H1 (cell line): ENCODE results near the gene GPLD1. TPM values are rescaled to one million over a fixed set of nuclear protein-coding genes. Genes with fewer than 3 reads are reported as not detected.
"Not testable (repeated sequence)": the region's sequence is repeated elsewhere in the genome, so short reads cannot be mapped to it uniquely, and the experiment has no call there.

Source experiments
- CTCF ChIA-PET: fragments of 300-600 bp; sonication (Branson Sonifier 250); formaldehyde crosslinking; loops from one replicate; lab custom pipeline; 2021; ENCODE audit not compliant: partially characterized antibody; lab: Charles Lee
- POLR2A ChIA-PET: fragments of 300-600 bp; sonication (Branson Sonifier 250); formaldehyde crosslinking; loops from one replicate; lab custom pipeline; 2021; ENCODE audit warnings: inconsistent platforms; ENCODE audit not compliant: partially characterized antibody; lab: Charles Lee
- DNase-seq, 2 experiments: peaks; one replicate each; pipeline versions ENCODE4 v3.0.0 to v3.0.0-alpha.2; 2010 to 2022; ENCODE audit warnings: low spot score in 2 of 2, low read depth in 1 of 2, mixed read lengths in 1 of 2
- FAIRE-seq: peaks from 2 replicates; lab custom pipeline; 2011; peaks lifted over from hg19 to GRCh38; lab: Jason Lieb, UNC
- H2AFZ ChIP-seq: 2 replicates; pipeline ENCODE4 v1.8.1; 2012; ENCODE audit warnings: low read length, inconsistent platforms
- H2AK5ac ChIP-seq: 2 replicates; pipeline ENCODE4 v1.6.1; 2013; ENCODE audit warnings: low read depth, low read length
- H2BK120ac ChIP-seq: replicated peaks from 2 replicates; pipeline ENCODE3; 2013; ENCODE audit warnings: low read depth, low read length, inconsistent platforms
- H2BK12ac ChIP-seq: 2 replicates; pipeline ENCODE4 v1.6.1; 2013; ENCODE audit warnings: low read depth, low read length
- H2BK15ac ChIP-seq: 2 replicates; pipeline ENCODE4 v1.6.1; 2013; ENCODE audit warnings: low read length
- H2BK20ac ChIP-seq: 2 replicates; pipeline ENCODE4 v1.6.1; 2013; ENCODE audit warnings: low read length
- H2BK5ac ChIP-seq: 2 replicates; pipeline ENCODE4 v1.6.1; 2013; ENCODE audit warnings: low read depth, low read length
- H3K14ac ChIP-seq: 2 replicates; pipeline ENCODE4 v1.6.1; 2013; ENCODE audit warnings: inconsistent platforms; ENCODE audit not compliant: insufficient read length
- H3K18ac ChIP-seq: 2 replicates; pipeline ENCODE4 v1.6.1; 2013; ENCODE audit warnings: low read length; ENCODE audit errors: extremely low read depth
- H3K23ac ChIP-seq: 2 replicates; pipeline ENCODE4 v1.6.1; 2013; ENCODE audit warnings: inconsistent platforms; ENCODE audit not compliant: insufficient read length
- H3K23me2 ChIP-seq: 2 replicates; pipeline ENCODE4 v1.6.1; 2013; ENCODE audit warnings: low read depth, low read length
- H3K27ac ChIP-seq: 2 replicates; pipeline ENCODE4 v1.6.1; 2011; ENCODE audit warnings: low read depth, low read length, inconsistent platforms
- H3K27me3 ChIP-seq, 4 experiments: replicated peaks in 1 of 4; 1 replicate in 1 of 4; 2 replicates in 3 of 4; pipeline versions ENCODE4 v1.6.1 to v1.8.1; 2011 to 2013; ENCODE audit warnings: low read length in 3 of 4, mild to moderate bottlenecking in 3 of 4, inconsistent platforms in 2 of 4, mixed read lengths in 2 of 4, moderate library complexity in 1 of 4; ENCODE audit not compliant: control insufficient read depth in 3 of 4, insufficient read depth in 3 of 4; ENCODE audit errors: extremely low read depth in 1 of 4
- H3K36me3 ChIP-seq, 4 experiments: 2 replicates each; pipeline versions ENCODE4 v1.6.1 to v1.8.1; 2011 to 2013; ENCODE audit warnings: mild to moderate bottlenecking in 4 of 4, low read length in 3 of 4, moderate library complexity in 2 of 4, control low read depth in 1 of 4, inconsistent platforms in 1 of 4; ENCODE audit not compliant: insufficient read depth in 4 of 4, control insufficient read depth in 2 of 4
- H3K4ac ChIP-seq: replicated peaks from 2 replicates; pipeline ENCODE3; 2013; ENCODE audit warnings: low read length, low read depth, mixed read lengths, inconsistent platforms; ENCODE audit not compliant: insufficient read length
- H3K4me1 ChIP-seq, 4 experiments: replicated peaks in 1 of 4; 1 replicate in 1 of 4; 2 replicates in 3 of 4; pipeline versions ENCODE4 v1.6.1 to v1.8.1; 2011 to 2013; ENCODE audit warnings: low read length in 3 of 4, inconsistent platforms in 2 of 4, mixed read lengths in 1 of 4; ENCODE audit not compliant: insufficient read depth in 4 of 4, control insufficient read depth in 3 of 4
- H3K4me2 ChIP-seq, 2 experiments: 2 replicates each; pipeline versions ENCODE4 v1.6.1 to v1.8.1; 2011 to 2013; ENCODE audit warnings: low read depth in 2 of 2, low read length in 2 of 2, control low read depth in 1 of 2, inconsistent platforms in 1 of 2, mild to moderate bottlenecking in 1 of 2; ENCODE audit not compliant: insufficient read depth in 1 of 2
- H3K4me3 ChIP-seq, 4 experiments: fragments of 200-600, 300-600 bp in 1 of 4; sonication (generic), shearing (Covaris generic), sonication (Bioruptor Twin) in 1 of 4; 2 replicates each; pipeline versions ENCODE4 v1.5.1 to v1.8.1; 2011 to 2016; ENCODE audit warnings: low read length in 4 of 4, low read depth in 3 of 4, control low read depth in 2 of 4, inconsistent platforms in 2 of 4, mild to moderate bottlenecking in 2 of 4, mixed read lengths in 1 of 4, moderate library complexity in 1 of 4; ENCODE audit not compliant: insufficient read depth in 2 of 4; ENCODE audit errors: extremely low read depth in 1 of 4
- H3K56ac ChIP-seq: replicated peaks from 2 replicates; pipeline ENCODE3; 2013; ENCODE audit warnings: low read depth, mild to moderate bottlenecking, mixed read lengths, low read length, inconsistent platforms; ENCODE audit not compliant: insufficient read length
- H3K79me1 ChIP-seq: 2 replicates; pipeline ENCODE4 v1.6.1; 2013; ENCODE audit warnings: low read depth, low read length, control low read depth
- H3K79me2 ChIP-seq, 2 experiments: 2 replicates each; pipeline versions ENCODE4 v1.6.1 to v1.8.1; 2012 to 2013; ENCODE audit warnings: low read length in 2 of 2, mild to moderate bottlenecking in 2 of 2, inconsistent platforms in 1 of 2; ENCODE audit not compliant: insufficient read depth in 2 of 2, control insufficient read depth in 1 of 2
- H3K9ac ChIP-seq, 4 experiments: replicated peaks in 1 of 4; 1 replicate in 1 of 4; 2 replicates in 3 of 4; pipeline versions ENCODE4 v1.6.1 to v1.8.1; 2011 to 2013; ENCODE audit warnings: low read depth in 3 of 4, low read length in 3 of 4, control low read depth in 2 of 4, mild to moderate bottlenecking in 2 of 4, moderate library complexity in 2 of 4, inconsistent platforms in 1 of 4; ENCODE audit errors: extremely low read depth in 1 of 4
- H3K9me3 ChIP-seq, 2 experiments: 2 replicates each; pipeline versions ENCODE4 v1.6.1 to v1.8.1; 2012 to 2013; ENCODE audit warnings: mild to moderate bottlenecking in 2 of 2, moderate library complexity in 2 of 2, control low read depth in 1 of 2, inconsistent platforms in 1 of 2, low read depth in 1 of 2, low read length in 1 of 2, mixed read lengths in 1 of 2; ENCODE audit not compliant: insufficient read depth in 2 of 2
- H4K20me1 ChIP-seq, 2 experiments: replicated peaks in 1 of 2; 2 replicates each; pipeline versions ENCODE3 to v1.8.1; 2011 to 2013; ENCODE audit warnings: inconsistent platforms in 2 of 2, low read length in 2 of 2, mild to moderate bottlenecking in 1 of 2; ENCODE audit not compliant: insufficient read depth in 2 of 2, control insufficient read depth in 1 of 2
- H4K5ac ChIP-seq: 2 replicates; pipeline ENCODE4 v1.6.1; 2013; ENCODE audit warnings: low read length, low read depth, mixed read lengths, inconsistent platforms; ENCODE audit not compliant: insufficient read length
- H4K8ac ChIP-seq: 2 replicates; pipeline ENCODE4 v1.8.0; 2013; ENCODE audit warnings: mild to moderate bottlenecking, moderate library complexity, low read length, inconsistent platforms; ENCODE audit not compliant: insufficient read depth; ENCODE audit errors: extremely low read depth
- H4K91ac ChIP-seq: replicated peaks from 2 replicates; pipeline ENCODE3; 2013; ENCODE audit warnings: low read length, mixed read lengths, inconsistent platforms; ENCODE audit not compliant: insufficient read length
- CBX8 ChIP-seq: fragments of 300-800, 300-1000 bp; sonication (generic); IDR thresholded peaks from 2 replicates; pipeline ENCODE4 v1.7.1; 2016; ENCODE audit warnings: low read depth, low read length, borderline replicate concordance
- NRF1 ChIP-seq: IDR thresholded peaks from 2 replicates; pipeline ENCODE4 v1.6.1; 2011; ENCODE audit warnings: mild to moderate bottlenecking, low read depth, low read length, improper control_type of control experiment
- RAD21 ChIP-seq, 2 experiments: IDR thresholded peaks in 1 of 2; conservative IDR thresholded peaks in 1 of 2; 2 replicates each; pipeline ENCODE4 v1.6.1; 2011; ENCODE audit warnings: low read depth in 2 of 2, low read length in 2 of 2, improper control_type of control experiment in 1 of 2, inconsistent platforms in 1 of 2, mild to moderate bottlenecking in 1 of 2, moderate library complexity in 1 of 2
- WGBS, 2 experiments: shearing (Covaris generic) in 1 of 2; methylation state at CpG; one replicate each; pipeline versions ENCODE4 v1.1.6 to v1.1.7; 2013 to 2015; ENCODE audit warnings: low lambda C conversion rate in 2 of 2, mixed read lengths in 2 of 2, inconsistent platforms in 1 of 2, low coverage in 1 of 2, missing lambda C conversion rate in 1 of 2; ENCODE audit not compliant: insufficient replicate concordance in 2 of 2, insufficient coverage in 1 of 2, insufficient read length in 1 of 2; ENCODE audit errors: extremely low coverage in 1 of 2, missing lambda C conversion rate in 1 of 2; 5-methylcytosine and 5-hydroxymethylcytosine counted together
- polyA plus RNA-seq, 7 experiments: library from polyadenylated mRNA; depleted of rRNA in 3 of 7; stranded (reverse) in 5 of 7; unstranded in 2 of 7; fragments of >200 nt in 5 of 7; fragments of 200-250 nt in 2 of 7; gene quantifications; 1 replicate in 5 of 7; 2 replicates in 1 of 7; 4 replicates in 1 of 7; pipeline versions ENCODE4 v1.2.1 to v1.2.3, GENCODE V29; 2011 to 2013; ENCODE audit warnings: missing spikeins in 2 of 7, mixed read lengths in 2 of 7
- total RNA-seq: library from RNA; stranded (reverse); fragmentation: NEBNext Ultra II Directional; extraction: Animal tissue kit (Norgen Biotek cat#: 25700); gene quantifications from 2 replicates; pipeline ENCODE4 v1.2.1, GENCODE V29; 2021

Gene GPLD1
- total and polyA plus RNA-seq, 2 of the 8 experiments (the other 6 are each of a cell fraction or from before 2014, with no cell fraction given) = 3.7 to 5.3 TPM

DNA sequence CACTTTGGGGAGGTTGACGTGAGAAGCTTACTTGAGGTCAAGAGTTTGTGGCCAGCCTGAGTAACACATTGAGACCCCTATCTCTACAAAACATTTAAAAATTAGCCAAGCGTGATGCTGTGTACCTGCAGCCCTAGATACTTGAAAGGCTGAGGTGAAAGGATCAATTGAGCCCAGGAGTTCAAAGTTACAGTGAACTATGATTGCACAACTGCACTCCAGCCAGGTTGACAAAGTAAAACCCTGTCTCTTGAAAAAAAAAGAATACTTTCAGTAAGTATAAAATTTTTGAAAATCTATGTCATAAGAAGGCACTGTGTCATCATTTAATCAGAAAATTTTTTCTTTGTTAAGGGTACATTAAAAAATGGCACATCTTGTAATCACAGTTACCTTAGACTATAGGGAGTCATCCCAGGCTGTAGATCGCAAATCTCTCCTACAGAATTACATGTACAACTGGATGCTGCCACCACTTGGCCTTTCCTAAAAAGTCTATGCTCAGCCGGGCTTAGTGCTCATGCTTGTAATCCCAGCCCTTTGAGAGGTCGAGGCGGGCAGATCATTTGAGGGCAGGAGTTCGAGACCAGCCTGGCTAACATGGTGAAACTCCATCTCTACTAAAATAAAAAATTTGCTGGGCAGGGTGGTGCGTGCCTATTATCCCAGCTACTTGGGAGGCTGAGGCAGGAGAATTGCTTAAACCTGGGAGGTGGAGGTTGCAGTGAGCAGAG is 103.7 kb downstream of the GPLD1 start (continued):
- TF ChIP-seq CBX8 (no peak), RAD21 (IDR thresholded peaks at IDR 0.05 in 1 of 2, conservative IDR thresholded peaks at IDR 0.05 in 1 of 2; ENCODE audit: low read depth in 2 of 2, low read length in 2 of 2) (no peak), NRF1 (no peak)

DNA sequence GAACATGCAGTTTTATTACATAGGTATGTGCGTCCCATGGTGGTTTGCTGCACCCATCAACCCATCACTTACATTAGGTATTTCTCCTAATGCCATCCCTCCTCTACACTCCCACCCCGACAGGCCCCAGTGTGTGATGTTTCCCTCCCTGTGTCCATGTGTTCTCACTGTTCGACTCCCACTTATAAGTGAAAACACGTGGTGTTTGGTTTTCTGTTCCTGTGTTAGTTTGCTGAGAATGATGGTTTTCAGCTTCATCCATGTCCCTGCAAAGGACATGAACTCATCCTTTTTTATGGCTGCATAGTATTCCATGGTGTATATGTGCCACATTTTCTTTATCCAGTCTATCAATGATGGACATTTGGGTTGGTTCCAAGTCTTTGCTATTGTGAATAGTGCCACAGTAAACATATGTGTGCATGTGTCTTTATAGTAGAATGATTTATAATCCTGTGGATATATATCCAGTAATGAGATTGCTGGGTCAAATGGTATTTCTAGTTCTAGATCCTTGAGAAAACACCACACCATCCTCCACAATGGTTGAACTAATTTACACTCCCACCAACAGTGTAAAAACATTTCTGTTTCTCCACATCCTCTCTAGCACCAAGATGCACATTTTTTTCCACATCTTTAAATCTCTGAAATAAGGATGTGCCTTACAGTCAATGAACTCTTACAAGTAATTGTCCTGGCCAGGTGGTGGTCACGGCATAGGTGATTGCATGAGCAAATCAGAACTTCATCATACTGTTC is 104.8 kb downstream of the GPLD1 start:
- H2BK120ac ChIP-seq, H3K14ac ChIP-seq, H3K9me3 ChIP-seq, H3K79me1 ChIP-seq, DNase-seq, POLR2A ChIA-PET, H3K18ac ChIP-seq, H3K9ac ChIP-seq, H3K4me3 ChIP-seq, H4K20me1 ChIP-seq, H2BK5ac ChIP-seq, H4K5ac ChIP-seq, H2AK5ac ChIP-seq, H3K4me2 ChIP-seq, H3K56ac ChIP-seq, H3K23me2 ChIP-seq, H3K79me2 ChIP-seq, H3K27me3 ChIP-seq, H2BK12ac ChIP-seq, H4K8ac ChIP-seq, H4K91ac ChIP-seq, H3K4me1 ChIP-seq, H2BK20ac ChIP-seq, H3K23ac ChIP-seq, FAIRE-seq, H3K36me3 ChIP-seq, H2AFZ ChIP-seq, H3K4ac ChIP-seq, CTCF ChIA-PET, H3K27ac ChIP-seq: not testable (repeated sequence)
- 0 out of 2 replicates have a peak overlapping the region, but pooled peaks have one; percentile 13 for H2BK15ac ChIP-seq
- WGBS, 2 experiments = 89% methylated on average over 5 of the region's 5 CpGs; no CpG with 5 or more reads in 1 of the 2 experiments
